Retinal pigment epithelial cell (primary cell): Measurements from ENCODE around the gene RNF112.

ENCODE experiments used
- DNase-seq: peaks from one replicate; pipeline ENCODE4 v3.0.0-alpha.2; 2010; ENCODE audit warnings: low read depth
- H3K4me3 ChIP-seq: 2 replicates; pipeline ENCODE4 v1.5.1; 2011; ENCODE audit warnings: mild to moderate bottlenecking, low read length, control low read depth, moderate library complexity
- TF ChIP-seq, protein P1 (sequence below): conservative IDR thresholded peaks from 2 replicates; pipeline ENCODE4 v1.5.1; 2011; ENCODE audit warnings: low read depth, low read length, control low read depth, inconsistent platforms

RNF112 gene

DNA sequence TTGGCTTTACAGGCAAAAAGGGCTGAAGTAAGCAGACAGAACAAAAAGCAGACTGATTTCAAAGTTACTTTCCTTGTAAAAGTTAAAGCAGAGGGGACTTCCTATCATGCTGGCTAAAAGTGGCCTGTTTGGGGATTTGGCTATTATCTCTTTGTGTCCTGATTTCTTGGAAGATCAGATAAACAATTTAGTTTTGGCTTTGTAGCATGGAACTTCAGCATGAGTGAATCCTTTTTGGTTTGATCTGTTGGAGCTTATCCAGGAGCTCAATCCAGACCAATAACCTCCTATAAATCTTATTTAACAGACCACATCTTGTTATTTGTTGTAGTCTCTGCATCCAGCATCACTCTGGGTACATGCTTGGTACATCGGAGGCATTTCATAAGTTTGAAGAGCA, 8.9 kb upstream of the RNF112 start:
- no peak for DNase-seq
- no peak overlapping the region for H3K4me3 ChIP-seq
- TF ChIP-seq, protein P1, sequence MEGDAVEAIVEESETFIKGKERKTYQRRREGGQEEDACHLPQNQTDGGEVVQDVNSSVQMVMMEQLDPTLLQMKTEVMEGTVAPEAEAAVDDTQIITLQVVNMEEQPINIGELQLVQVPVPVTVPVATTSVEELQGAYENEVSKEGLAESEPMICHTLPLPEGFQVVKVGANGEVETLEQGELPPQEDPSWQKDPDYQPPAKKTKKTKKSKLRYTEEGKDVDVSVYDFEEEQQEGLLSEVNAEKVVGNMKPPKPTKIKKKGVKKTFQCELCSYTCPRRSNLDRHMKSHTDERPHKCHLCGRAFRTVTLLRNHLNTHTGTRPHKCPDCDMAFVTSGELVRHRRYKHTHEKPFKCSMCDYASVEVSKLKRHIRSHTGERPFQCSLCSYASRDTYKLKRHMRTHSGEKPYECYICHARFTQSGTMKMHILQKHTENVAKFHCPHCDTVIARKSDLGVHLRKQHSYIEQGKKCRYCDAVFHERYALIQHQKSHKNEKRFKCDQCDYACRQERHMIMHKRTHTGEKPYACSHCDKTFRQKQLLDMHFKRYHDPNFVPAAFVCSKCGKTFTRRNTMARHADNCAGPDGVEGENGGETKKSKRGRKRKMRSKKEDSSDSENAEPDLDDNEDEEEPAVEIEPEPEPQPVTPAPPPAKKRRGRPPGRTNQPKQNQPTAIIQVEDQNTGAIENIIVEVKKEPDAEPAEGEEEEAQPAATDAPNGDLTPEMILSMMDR = no peak

DNA sequence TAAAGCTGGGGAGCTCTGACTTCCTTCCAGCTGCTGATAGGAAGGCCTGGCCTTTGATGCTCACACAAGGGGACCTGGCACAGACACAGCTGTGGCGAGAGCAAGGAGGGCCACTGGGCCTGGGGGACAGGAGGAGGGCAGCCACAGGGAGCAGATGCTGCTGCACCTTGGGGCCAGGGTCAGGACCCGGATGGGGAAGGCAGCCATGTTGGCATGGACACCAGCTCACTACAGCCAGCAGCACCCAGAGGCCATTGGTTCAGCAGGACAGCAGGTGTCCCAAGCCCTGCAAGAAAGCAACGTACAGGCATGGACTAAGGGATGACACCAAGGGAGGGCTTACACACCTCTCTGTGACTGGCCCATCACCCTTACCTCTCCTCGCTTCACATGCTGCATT, 8.0 kb upstream of the RNF112 start:
- H3K4me3 ChIP-seq = no peak overlapping the region
- no peak for DNase-seq
- TF ChIP-seq, protein P1 = no peak

DNA sequence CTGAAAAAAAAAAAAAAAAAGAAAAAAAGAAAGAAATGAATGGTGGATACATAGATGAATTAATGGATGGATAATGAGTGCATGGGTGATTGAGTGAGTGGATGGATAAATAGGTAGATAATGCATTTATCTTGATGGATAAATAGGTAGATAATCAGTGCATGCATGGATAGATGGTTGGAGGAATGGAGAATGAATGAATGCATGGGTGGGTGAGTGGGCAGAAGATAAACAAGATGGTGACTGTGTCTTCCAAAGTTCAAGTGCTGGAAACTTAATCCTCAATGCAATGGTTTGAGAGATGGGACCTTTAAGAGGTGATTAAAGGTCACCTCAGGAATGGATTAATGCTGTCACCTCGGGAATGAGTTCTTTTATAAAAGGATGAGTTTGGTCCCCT, 6.8 kb upstream of the RNF112 start:
- no peak overlapping the region for H3K4me3 ChIP-seq
- DNase-seq = no peak
- TF ChIP-seq, protein P1 = no peak

DNA sequence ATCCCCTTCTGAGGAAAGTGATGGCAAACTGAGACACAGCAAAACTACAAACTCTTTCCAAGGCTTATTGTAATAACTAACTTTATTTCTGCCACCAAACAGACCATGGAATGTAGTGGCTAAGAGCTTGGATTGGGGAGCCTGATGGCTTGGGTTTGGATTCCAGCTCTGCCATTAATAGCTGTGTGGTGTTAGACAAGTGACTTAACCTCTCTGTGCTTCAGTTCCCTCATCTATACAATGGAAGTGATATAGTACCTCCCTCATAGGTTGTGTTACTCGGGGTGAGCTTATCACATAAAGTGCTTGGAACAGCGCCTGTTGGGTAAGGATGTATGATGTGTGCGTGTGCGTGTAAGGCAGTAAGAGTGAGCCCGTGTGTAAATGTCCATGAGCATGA, 5.9 kb upstream of the RNF112 start:
- H3K4me3 ChIP-seq = no peak overlapping the region
- no peak for DNase-seq
- TF ChIP-seq, protein P1 = no peak

DNA sequence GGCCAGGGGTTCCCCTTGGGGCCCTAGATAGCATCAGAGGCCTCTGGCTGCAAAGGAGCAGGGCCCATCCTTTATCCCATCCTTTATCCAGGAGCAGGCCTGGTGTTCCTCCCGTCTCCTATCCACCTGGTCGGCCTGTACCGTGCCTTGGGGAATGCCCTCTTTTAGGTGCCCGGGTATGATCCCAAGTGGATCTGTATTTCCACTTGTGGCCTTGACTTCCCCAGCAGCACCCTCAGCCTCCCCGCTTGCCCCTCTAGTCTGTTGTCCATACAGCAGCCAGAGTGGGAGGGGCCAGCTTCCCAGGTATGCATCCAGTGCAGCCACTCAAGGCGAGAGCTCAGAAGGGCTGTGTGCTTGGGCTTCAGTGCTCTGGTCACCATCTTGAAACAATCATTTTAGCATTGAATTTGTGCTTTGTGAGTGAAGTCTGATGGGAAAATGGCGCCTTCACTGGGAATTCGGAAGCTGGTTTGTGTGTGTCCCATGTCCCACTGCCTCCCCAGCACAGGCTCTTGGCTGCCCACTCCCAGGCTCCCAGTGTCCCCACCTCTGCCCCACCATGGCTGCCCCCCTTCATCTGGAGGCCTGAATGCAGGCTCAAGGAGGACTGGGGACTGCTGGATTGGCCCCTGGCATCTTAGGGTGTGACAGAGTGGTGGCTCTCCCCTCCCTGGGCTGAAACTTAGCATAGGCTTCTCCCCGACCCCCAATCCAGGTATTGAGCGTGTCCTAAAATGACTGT, 3.3 kb upstream of the RNF112 start:
- H3K4me3 ChIP-seq = no peak overlapping the region
- TF ChIP-seq, protein P1 = no peak
- DNase-seq = no peak

DNA sequence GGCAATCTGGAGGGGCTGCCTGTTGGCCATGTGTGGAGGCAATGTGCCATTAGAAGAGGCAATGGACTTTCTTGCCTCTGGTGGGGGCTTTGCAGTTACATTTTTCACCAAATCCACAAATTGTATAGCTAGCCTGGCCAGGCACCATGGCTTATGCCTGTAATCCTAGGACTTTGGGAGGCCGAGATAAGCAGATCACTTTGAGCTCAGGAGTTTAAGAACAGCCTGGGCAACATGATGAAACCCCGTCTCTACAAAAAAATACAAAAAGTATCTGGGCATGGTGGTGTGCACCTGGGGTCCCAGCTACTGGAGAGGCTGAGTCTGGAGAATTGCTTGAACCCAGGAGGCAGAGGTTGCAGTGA, 2.7 kb upstream of the RNF112 start:
- no peak overlapping the region for H3K4me3 ChIP-seq
- no peak for DNase-seq
- TF ChIP-seq, protein P1 = no peak

DNA sequence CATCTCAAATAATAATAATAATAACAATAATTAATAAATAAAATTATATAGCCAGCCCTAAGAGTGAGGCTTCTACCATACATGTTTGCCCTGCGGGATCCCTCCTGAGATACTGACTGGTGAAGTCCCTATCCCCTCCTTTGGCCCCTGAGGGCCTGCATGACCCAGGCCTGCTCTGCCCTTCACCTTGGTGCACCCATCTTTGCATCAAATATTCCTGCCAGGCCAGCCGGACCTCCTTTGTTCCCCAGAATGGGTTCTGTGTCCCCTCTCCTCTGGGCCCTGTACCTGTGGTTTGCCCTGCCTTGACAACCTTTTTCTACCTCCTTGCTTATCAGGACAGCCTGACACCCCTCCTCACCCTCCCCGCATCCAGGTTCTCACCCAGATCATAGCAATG, 2.0 kb upstream of the RNF112 start:
- DNase-seq = no peak
- TF ChIP-seq, protein P1 = no peak
- no peak overlapping the region for H3K4me3 ChIP-seq
